Left lung (tissue), 10 donors: ENCODE results near the gene AZI2. TPM values are rescaled to one million over a fixed set of nuclear protein-coding genes. Genes with fewer than 3 reads are reported as not detected.

Experiments
- ATAC-seq: fragments of 200-7000 bp; cut with Tn5 transposase; one replicate; pipeline ENCODE4 v1.9.1; 2020; ENCODE audit warnings: moderate library complexity
- DNase-seq, 4 donors: peaks; one replicate each; pipeline ENCODE4 v3.0.0-alpha.2; 2013 to 2020
- H3K27ac ChIP-seq, 2 donors: fragments of 200-600 bp; sonication (generic) in 1 of 2; one replicate each; pipeline versions ENCODE4 v1.5.0 to v1.8.0; 2020 to 2021
- H3K27me3 ChIP-seq, 2 donors: fragments of 200-600 bp; sonication (generic) in 1 of 2; one replicate each; pipeline versions ENCODE4 v1.5.0 to v1.8.0; 2020 to 2021
- H3K36me3 ChIP-seq, 2 donors: fragments of 200-600 bp; sonication (generic) in 1 of 2; one replicate each; pipeline versions ENCODE4 v1.5.0 to v1.8.0; 2020 to 2021
- H3K4me1 ChIP-seq, 2 donors: fragments of 200-600 bp; one replicate each; pipeline ENCODE4 v1.8.0; 2021
- H3K4me3 ChIP-seq, 2 donors: fragments of 200-600 bp; sonication (generic) in 1 of 2; one replicate each; pipeline versions ENCODE4 v1.5.0 to v1.8.0; 2020 to 2021; ENCODE audit warnings: mild to moderate bottlenecking in 1 of 2
- H3K9me3 ChIP-seq, 2 donors: fragments of 200-600 bp; sonication (generic) in 1 of 2; one replicate each; pipeline versions ENCODE4 v1.5.0 to v1.8.0; 2020 to 2021
- intact Hi-C, 2 donors: fragments of 100-400 bp; cut with DNase I; formaldehyde crosslinking; loops; one replicate each; pipeline versions ENCODE4 v1.11.2 to v1.14.2; 2022
- polyA plus RNA-seq, 6 donors: library from polyadenylated mRNA; unstranded; fragments of 120-200 nt; gene quantifications; one replicate each; pipeline ENCODE4 v1.2.1, GENCODE V29; 2013; ENCODE audit not compliant: insufficient read length in 6 of 6
- total RNA-seq, 2 donors: library from RNA; stranded (reverse); fragmentation: NEBNext Ultra II Directional; extraction: Animal tissue kit (Norgen Biotek cat#: 25700); gene quantifications; one replicate each; pipeline ENCODE4 v1.2.1, GENCODE V29; 2021
- TF ChIP-seq, protein P1 (sequence below), 2 donors: fragments of 200-600 bp; sonication (generic) in 1 of 2; IDR thresholded peaks; one replicate each; pipeline versions ENCODE4 v1.5.0 to v1.8.0; 2021; ENCODE audit warnings: antibody characterized with exemption in 2 of 2
- donor health status: DM: no; HTN: yes; CAD: no.
- donor health status: DM: no; HTN: no; CAD: no.

The AZI2 gene
- total and polyA plus RNA-seq, 8 donors: 70.6 to 154 (median 111) TPM

DNA sequence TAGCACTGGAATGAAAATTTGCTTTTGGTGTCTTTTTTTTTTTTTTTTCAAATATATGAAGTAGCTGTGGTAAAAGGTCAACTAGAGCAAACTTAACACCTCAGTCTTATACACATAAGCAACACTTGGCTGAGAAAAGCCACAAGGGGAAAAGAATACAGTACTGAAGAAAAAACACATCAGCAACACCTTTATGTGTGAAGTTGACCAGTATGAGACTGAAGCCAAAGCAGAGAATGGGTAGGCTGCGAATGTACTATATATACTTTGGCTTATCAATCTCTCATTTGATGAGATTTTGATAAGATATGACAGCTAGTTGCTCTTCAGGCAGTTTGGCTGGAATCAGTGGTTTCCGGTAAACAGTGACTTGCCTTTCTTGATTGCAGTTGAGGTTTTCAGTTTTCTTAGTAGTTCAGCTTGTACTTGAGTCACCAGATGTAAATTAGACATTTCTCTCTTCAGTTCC is 22.1 kb downstream of the AZI2 start:
- Histone ChIP-seq H3K9me3 (no peaks in the 10 kb centered on the region), H3K27ac (no peak overlapping the region), H3K4me1 (no peaks in the 10 kb centered on the region), H3K36me3 (peaks cover 0 to 68% of the 10 kb centered on the region in 2 donors), H3K27me3 (no peaks in the 10 kb centered on the region), H3K4me3 (no peak overlapping the region)
- ATAC-seq: peak; percentile 33
- intact Hi-C loops: no loop called here
- TF ChIP-seq, protein P1, sequence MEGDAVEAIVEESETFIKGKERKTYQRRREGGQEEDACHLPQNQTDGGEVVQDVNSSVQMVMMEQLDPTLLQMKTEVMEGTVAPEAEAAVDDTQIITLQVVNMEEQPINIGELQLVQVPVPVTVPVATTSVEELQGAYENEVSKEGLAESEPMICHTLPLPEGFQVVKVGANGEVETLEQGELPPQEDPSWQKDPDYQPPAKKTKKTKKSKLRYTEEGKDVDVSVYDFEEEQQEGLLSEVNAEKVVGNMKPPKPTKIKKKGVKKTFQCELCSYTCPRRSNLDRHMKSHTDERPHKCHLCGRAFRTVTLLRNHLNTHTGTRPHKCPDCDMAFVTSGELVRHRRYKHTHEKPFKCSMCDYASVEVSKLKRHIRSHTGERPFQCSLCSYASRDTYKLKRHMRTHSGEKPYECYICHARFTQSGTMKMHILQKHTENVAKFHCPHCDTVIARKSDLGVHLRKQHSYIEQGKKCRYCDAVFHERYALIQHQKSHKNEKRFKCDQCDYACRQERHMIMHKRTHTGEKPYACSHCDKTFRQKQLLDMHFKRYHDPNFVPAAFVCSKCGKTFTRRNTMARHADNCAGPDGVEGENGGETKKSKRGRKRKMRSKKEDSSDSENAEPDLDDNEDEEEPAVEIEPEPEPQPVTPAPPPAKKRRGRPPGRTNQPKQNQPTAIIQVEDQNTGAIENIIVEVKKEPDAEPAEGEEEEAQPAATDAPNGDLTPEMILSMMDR (IDR thresholded peaks at IDR 0.05): no peak
- DNase-seq: no peak

DNA sequence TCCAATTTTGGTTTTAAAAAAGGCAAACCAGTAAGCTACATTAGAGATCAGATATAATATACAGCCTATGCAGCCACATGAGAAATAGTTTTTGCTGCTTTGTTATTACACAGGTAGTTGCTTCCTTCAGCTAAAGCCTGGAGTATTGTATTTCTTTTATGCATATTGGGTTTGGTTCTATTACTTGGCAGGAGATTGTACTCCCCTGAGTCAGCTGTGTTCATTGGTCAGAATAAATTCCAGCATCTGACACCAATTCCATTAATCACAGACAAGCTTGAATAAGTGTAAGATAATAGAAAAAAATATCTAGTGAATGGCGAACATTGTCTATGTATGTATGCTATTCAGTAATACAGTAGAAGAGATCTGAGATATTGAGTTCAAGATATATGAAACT is 26.2 kb downstream of the AZI2 start:
- peaks cover 0 to 57% of the 10 kb centered on the region in 2 donors for H3K36me3 ChIP-seq
- intact Hi-C loops: no loop called here
- H3K27ac ChIP-seq: no peak overlapping the region
- no peaks in the 10 kb centered on the region for H3K27me3 ChIP-seq
- H3K9me3 ChIP-seq: no peaks in the 10 kb centered on the region
- no peak for DNase-seq
- H3K4me1 ChIP-seq: no peaks in the 10 kb centered on the region
- ATAC-seq: no peak
- TF ChIP-seq, protein P1 (IDR thresholded peaks at IDR 0.05): no peak
- no peak overlapping the region for H3K4me3 ChIP-seq

DNA sequence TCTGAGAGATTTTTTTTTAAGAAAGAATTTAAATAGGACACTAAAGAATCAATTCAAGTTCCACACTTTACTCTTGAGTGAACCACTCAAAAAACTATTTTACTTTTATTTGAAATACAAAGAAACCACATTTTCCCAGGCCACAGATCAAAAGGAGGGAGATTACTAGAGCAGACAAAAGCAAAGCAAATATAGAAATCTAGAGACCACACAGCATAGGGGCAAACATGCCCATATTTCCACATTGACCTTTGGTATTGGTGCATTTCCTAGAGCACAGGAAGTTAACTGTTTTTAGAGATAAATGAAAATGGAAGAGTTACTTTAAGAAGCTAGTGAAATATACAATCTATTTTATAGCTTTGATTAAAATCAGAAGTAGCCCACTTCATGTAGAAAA is 27.6 kb downstream of the AZI2 start:
- DNase-seq (no peak), ATAC-seq (no peak)
- Histone ChIP-seq H3K4me3 (no peak overlapping the region), H3K27me3 (no peaks in the 10 kb centered on the region), H3K27ac (no peak overlapping the region), H3K4me1 (no peaks in the 10 kb centered on the region), H3K36me3 (peaks cover 0 to 49% of the 10 kb centered on the region in 2 donors), H3K9me3 (no peaks in the 10 kb centered on the region)
- TF ChIP-seq, protein P1 (IDR thresholded peaks at IDR 0.05): no peak
- intact Hi-C loops: no loop called here

DNA sequence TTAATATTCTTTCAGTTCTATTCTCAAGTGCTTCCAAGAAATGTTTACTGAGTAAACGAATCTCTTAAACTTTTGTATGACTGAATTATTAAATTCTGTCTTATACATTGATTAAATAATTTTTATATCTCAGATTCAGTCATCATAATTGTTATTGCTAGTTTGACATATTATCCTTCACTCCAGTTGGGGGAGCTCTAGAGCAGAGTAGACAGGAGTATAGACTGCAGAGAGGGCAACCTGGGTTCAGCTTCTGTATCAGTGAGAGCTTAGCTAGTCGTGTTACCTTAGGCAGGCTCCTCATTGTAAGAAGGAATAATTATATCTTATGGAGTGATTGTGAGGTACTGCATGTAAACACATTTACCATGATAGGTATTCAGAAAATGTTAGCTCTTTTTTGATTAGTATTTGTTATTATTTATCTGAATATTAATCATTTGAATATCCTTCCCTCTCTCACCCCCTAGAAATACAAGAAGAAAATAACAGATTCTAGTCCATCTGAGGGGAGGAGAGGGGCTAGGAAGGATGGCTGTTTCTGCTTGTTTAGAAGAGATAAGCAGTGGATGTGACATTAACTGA is 31.1 kb downstream of the AZI2 start:
- Histone ChIP-seq H3K9me3 (no peaks in the 10 kb centered on the region), H3K4me1 (no peaks in the 10 kb centered on the region), H3K36me3 (peaks cover 0 to 15% of the 10 kb centered on the region in 2 donors), H3K27me3 (no peaks in the 10 kb centered on the region), H3K27ac (no peak overlapping the region), H3K4me3 (no peak overlapping the region)
- TF ChIP-seq, protein P1 (IDR thresholded peaks at IDR 0.05): peak; percentile 43 to 50
- DNase-seq: peak in 1 of 4 donors; percentile 17
- intact Hi-C loops: no loop called here
- peak; percentile 91 for ATAC-seq

DNA sequence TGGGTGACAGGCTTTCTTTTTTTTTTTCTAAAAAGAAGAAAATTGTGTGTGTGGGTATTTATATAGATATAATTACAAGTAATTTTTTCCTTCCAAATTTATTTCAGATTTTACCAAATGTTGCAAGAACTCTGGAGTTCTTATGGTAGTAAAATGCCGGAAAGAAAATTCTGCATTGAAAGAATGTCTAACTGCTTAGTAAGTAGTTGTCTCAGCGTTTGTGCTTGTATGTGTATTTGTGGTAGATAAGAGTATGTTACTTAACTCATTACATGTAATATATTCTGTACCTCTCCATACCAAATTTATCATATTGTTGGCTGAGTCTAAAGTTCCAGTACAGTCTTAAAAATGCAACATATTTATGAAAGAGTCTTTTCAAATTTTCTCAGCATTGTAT is 32.4 kb downstream of the AZI2 start:
- no peak for ATAC-seq
- TF ChIP-seq, protein P1 (IDR thresholded peaks at IDR 0.05): no peak

More for the DNA sequence above, 32.4 kb downstream of the AZI2 start:
- Histone ChIP-seq H3K27me3 (no peaks in the 10 kb centered on the region), H3K4me3 (no peak overlapping the region), H3K27ac (no peak overlapping the region), H3K4me1 (no peaks in the 10 kb centered on the region), H3K36me3 (peaks cover 0 to 10% of the 10 kb centered on the region in 2 donors), H3K9me3 (no peaks in the 10 kb centered on the region)
- intact Hi-C loops: no loop called here
- no peak for DNase-seq
